Measurements from ENCODE around the gene PRKD3. TPM values are rescaled to one million over a fixed set of nuclear protein-coding genes. Genes with fewer than 3 reads are reported as not detected.

Gene PRKD3
- total and polyA plus RNA-seq, 2 of the 13 experiments (the other 11 are each of a cell fraction or from before 2014, with no cell fraction given): 11.6 to 38.4 TPM

GRCh38 chr2:37323781-37324535 lies 675 bp downstream of the PRKD3 start (continued):
- TF ChIP-seq ZNF530 (CRISPR knock-in tag; IDR thresholded peaks at IDR 0.05; ENCODE audit: low read depth): no peak
- peak in 1 of 2 experiments; percentile 41; a peak in 2 of 4 replicates for TF ChIP-seq POLR2A (IDR thresholded peaks at IDR 0.05; ENCODE audit: insufficient read depth in 1 of 2, low read depth in 2 of 2, low read length in 2 of 2)
- no peak for TF ChIP-seq LRRFIP1 (CRISPR knock-in tag; conservative IDR thresholded peaks at IDR 0.05)
- TF ChIP-seq GMEB1 (CRISPR knock-in tag; IDR thresholded peaks at IDR 0.05; ENCODE audit: borderline replicate concordance): no peak
- TF ChIP-seq ZBTB40 (IDR thresholded peaks at IDR 0.05): no peak
- TF ChIP-seq ZBTB40 (CRISPR knock-in tag; IDR thresholded peaks at IDR 0.05): no peak
- peak; percentile 6; the same call in 1 of the 2 replicates for TF ChIP-seq CREB3 (CRISPR knock-in tag; IDR thresholded peaks at IDR 0.05)
- TF ChIP-seq ZSCAN25 (CRISPR knock-in tag; IDR thresholded peaks at IDR 0.05): no peak; the same call in 1 of the 2 replicates
- TF ChIP-seq ZMYM4 (CRISPR knock-in tag; IDR thresholded peaks at IDR 0.05): peak; percentile 20; the same call in 1 of the 2 replicates
- 0 out of 2 replicates have a peak, but pooled peaks have one; percentile 4 for TF ChIP-seq GLMP (CRISPR knock-in tag; IDR thresholded peaks at IDR 0.05; ENCODE audit: borderline replicate concordance)
- TF ChIP-seq TEAD3 (CRISPR knock-in tag; optimal IDR thresholded peaks at IDR 0.05; ENCODE audit: borderline replicate concordance): peak; percentile 31
- no peak for TF ChIP-seq RARA (CRISPR knock-in tag; IDR thresholded peaks at IDR 0.05)
- no peak for TF ChIP-seq ZNF569 (CRISPR knock-in tag; IDR thresholded peaks at IDR 0.05; ENCODE audit: borderline replicate concordance)
